Omental fat pad (tissue), 4 donors: ENCODE results near the gene PACSIN2. TPM values are rescaled to one million over a fixed set of nuclear protein-coding genes. Genes with fewer than 3 reads are reported as not detected.

ENCODE experiments used
- ATAC-seq: fragments of 150-250 bp; one replicate; pipeline ENCODE4 v1.9.1; 2016; ENCODE audit warnings: mild to moderate bottlenecking, moderate library complexity; ENCODE audit not compliant: low FRiP score
- DNase-seq: peaks from one replicate; pipeline ENCODE4 v3.0.0-alpha.2; 2019; ENCODE audit warnings: low spot score
- total RNA-seq, 4 donors: library from RNA; depleted of rRNA; stranded (reverse); fragments of >200 nt; gene quantifications; one replicate each; pipeline ENCODE4 v1.1.0, GENCODE V29; 2016
- TF ChIP-seq, protein P1 (sequence below), 3 donors: fragments of 450-650 bp; IDR thresholded peaks; one replicate each; pipeline ENCODE4 v1.5.1; 2016 to 2017; ENCODE audit warnings: antibody characterized with exemption in 3 of 3, mild to moderate bottlenecking in 3 of 3, moderate library complexity in 2 of 3

PACSIN2 gene, protein sequence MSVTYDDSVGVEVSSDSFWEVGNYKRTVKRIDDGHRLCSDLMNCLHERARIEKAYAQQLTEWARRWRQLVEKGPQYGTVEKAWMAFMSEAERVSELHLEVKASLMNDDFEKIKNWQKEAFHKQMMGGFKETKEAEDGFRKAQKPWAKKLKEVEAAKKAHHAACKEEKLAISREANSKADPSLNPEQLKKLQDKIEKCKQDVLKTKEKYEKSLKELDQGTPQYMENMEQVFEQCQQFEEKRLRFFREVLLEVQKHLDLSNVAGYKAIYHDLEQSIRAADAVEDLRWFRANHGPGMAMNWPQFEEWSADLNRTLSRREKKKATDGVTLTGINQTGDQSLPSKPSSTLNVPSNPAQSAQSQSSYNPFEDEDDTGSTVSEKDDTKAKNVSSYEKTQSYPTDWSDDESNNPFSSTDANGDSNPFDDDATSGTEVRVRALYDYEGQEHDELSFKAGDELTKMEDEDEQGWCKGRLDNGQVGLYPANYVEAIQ
- total RNA-seq = 100 to 1,000 TPM in 1 of 4 donors, 10 to 100 TPM in 3; 39.0 to 111 (median 51.3) TPM

DNA sequence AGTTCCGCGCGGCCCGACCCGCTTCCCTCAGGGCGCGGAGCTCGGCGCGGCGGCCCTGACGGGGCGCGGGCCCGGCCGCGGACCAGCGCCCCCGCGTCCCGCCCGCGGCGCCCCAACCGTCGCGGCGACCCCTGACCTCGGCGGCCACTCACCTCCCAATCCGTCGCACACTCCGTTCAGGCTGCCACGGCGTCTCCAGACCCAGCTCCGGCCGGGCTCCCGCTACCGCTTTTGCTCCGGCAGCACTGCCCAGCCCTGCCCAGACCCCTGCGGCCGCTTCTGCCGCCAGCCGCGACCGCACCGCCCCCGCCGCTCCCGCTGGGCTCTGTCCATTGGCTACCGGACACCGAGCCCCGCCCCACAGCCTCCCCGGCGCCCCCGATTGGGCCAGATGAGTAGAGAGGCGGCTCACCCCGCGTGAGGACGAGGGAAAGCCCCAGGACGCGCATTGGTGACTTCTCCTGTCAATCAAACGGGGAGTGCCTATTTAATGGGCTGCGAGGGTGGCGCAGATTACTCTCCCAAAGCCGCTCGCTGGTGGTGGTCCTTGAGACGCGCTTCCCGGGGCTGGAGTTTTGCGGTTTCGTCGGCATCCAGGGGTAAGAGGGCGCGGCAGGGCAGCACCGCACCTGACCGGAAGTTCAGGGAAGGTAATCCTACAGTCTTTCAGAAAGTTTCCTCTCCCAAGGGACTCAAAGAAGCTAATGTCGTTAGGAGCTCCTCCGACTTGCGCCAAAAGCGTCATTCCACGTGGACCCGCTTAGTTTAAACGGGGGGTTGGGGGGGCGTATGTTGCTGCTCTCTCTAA lies at the start of gene PACSIN2:
Gene PACSIN2 (minus strand): TSS at position 281 of the 808 bp plus-strand sequence. CDS start 103,069 bp downstream, outside the sequence.
- peak; percentile 96 for DNase-seq
- TF ChIP-seq, protein P1, sequence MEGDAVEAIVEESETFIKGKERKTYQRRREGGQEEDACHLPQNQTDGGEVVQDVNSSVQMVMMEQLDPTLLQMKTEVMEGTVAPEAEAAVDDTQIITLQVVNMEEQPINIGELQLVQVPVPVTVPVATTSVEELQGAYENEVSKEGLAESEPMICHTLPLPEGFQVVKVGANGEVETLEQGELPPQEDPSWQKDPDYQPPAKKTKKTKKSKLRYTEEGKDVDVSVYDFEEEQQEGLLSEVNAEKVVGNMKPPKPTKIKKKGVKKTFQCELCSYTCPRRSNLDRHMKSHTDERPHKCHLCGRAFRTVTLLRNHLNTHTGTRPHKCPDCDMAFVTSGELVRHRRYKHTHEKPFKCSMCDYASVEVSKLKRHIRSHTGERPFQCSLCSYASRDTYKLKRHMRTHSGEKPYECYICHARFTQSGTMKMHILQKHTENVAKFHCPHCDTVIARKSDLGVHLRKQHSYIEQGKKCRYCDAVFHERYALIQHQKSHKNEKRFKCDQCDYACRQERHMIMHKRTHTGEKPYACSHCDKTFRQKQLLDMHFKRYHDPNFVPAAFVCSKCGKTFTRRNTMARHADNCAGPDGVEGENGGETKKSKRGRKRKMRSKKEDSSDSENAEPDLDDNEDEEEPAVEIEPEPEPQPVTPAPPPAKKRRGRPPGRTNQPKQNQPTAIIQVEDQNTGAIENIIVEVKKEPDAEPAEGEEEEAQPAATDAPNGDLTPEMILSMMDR (IDR thresholded peaks at IDR 0.05) = no peak
- ATAC-seq = peak; percentile 97

DNA sequence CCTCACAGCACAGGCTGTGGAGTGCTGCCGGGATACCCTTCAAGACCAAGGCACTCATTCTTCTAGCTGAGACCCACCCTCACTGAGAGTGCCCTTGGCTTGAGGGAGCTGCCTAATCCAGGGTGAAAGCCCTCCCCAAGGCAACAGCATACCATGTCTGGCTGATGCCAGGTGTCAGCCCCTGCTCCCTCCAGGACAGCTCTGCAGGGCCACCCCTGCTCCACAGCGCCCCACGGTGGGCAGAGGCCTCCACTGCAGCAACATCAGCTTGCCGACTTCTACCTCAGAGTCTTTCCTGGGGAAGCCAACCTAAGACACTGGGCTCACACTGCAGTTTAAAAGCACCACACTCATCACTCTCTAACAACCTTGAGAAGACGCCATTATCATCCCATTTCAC lies 45.2 kb upstream of the PACSIN2 start:
- DNase-seq = no peak
- no peak for ATAC-seq
- TF ChIP-seq, protein P1 (IDR thresholded peaks at IDR 0.05) = no peak

DNA sequence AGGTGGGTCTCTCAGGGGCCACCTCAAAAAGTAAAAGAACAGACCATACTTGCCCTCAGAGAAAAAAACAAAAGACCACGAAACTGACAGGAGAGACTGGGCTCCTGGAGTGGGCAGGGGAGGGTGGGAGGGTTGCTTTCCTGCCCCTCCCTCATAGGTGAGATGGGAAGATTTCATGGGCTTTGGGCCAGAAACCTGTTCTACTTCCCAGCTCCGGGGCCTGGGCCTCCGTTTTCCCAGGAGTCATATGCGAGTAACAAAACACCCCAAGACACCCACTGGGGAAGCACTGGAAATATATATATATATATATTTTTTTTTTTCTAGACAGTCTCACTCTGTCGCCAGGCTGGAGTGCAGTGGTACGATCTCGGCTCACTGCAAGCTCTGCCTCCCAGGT lies 42.7 kb upstream of the PACSIN2 start:
- DNase-seq = no peak
- TF ChIP-seq, protein P1 (IDR thresholded peaks at IDR 0.05) = no peak
- no peak for ATAC-seq

DNA sequence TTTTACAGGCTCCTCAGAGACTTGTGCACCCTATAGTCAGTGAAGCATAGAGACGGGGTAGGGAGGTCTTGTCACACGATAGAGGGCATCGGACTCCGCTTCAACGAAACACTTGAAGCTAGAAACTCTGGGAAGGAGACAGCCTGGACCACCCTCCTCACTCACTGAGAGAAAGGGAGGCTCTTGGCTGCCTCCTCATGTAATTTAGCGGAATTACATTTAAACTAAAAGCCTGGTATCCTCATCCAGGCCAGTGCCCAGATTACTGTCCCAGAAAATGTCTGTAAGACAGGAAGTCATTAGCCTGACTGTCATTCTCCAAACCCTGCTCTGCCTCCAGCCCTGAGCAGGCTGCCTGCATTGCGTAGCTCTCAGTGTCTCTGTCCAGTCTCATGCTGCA lies 38.2 kb upstream of the PACSIN2 start:
- DNase-seq (no peak), ATAC-seq (no peak)
- TF ChIP-seq, protein P1 (IDR thresholded peaks at IDR 0.05) = no peak

DNA sequence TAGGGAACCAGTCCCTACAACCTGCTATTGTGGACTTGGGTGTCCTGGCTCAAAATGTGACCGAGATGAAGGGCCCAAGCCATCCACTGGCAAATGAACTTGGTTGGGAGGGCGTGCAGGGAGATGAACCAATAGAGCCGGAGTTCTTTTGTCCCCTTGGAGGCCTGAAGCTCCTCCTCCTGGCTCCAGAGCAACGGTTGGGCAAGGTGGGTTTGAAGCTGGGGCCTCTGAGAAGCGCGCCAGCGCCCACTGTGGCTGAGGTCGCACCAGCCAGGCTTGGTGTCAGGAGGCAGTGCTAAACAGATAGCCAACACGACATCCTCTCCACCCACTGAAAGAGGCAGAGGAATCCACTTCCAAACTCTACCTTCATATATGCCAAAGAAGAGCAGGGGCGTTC lies 36.0 kb upstream of the PACSIN2 start:
- DNase-seq (no peak), ATAC-seq (no peak)
- TF ChIP-seq, protein P1 (IDR thresholded peaks at IDR 0.05) = no peak

DNA sequence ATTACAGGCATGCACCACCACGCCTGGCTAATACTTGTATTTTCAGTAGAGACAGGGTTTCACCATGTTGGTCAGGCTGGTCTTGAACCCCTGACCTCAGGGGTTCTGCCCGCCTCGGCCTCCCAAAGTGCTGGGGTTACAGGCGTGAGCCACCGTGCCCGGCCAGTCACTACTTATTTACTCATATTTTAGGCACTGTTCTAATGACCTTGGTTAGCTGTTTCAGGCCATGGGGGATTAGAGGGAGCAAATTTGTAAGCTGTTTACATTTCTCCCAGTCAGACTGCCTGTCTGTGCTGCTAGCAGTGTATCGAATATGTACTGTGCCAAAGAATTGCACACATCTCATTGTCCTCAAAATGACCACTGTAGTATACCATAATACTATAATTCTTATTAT lies 32.7 kb upstream of the PACSIN2 start:
- no peak for ATAC-seq
- TF ChIP-seq, protein P1 (IDR thresholded peaks at IDR 0.05) = no peak
- no peak for DNase-seq
